Measurements from ENCODE around the gene G2E3.
"Not testable (repeated sequence)": the region's sequence is repeated elsewhere in the genome, so short reads cannot be mapped to it uniquely, and the experiment has no call there.

- TF ChIP-seq, protein P1, sequence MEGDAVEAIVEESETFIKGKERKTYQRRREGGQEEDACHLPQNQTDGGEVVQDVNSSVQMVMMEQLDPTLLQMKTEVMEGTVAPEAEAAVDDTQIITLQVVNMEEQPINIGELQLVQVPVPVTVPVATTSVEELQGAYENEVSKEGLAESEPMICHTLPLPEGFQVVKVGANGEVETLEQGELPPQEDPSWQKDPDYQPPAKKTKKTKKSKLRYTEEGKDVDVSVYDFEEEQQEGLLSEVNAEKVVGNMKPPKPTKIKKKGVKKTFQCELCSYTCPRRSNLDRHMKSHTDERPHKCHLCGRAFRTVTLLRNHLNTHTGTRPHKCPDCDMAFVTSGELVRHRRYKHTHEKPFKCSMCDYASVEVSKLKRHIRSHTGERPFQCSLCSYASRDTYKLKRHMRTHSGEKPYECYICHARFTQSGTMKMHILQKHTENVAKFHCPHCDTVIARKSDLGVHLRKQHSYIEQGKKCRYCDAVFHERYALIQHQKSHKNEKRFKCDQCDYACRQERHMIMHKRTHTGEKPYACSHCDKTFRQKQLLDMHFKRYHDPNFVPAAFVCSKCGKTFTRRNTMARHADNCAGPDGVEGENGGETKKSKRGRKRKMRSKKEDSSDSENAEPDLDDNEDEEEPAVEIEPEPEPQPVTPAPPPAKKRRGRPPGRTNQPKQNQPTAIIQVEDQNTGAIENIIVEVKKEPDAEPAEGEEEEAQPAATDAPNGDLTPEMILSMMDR (conservative IDR thresholded peaks at IDR 0.05; ENCODE audit: low read depth in 2 of 2) = not testable (repeated sequence)
- not testable (repeated sequence) for TF ChIP-seq CREB1 (CRISPR knock-in tag; IDR thresholded peaks at IDR 0.05; ENCODE audit: low read depth); EZH2 (IDR thresholded peaks at IDR 0.05; ENCODE audit: low read depth, unreplicated experiment); POLR2AphosphoS5 (IDR thresholded peaks at IDR 0.05; ENCODE audit: low read depth); EZH2phosphoT487 (IDR thresholded peaks at IDR 0.05; ENCODE audit: unreplicated experiment); NANOG (IDR thresholded peaks at IDR 0.05; ENCODE audit: borderline replicate concordance); ZNF331 (CRISPR knock-in tag; IDR thresholded peaks at IDR 0.05; ENCODE audit: low read depth); JUNB (IDR thresholded peaks at IDR 0.05; ENCODE audit: unreplicated experiment); STAT1 (IDR thresholded peaks at IDR 0.05; ENCODE audit: unreplicated experiment); ZNF114 (CRISPR knock-in tag; IDR thresholded peaks at IDR 0.05)
- TF ChIP-seq, protein P2, sequence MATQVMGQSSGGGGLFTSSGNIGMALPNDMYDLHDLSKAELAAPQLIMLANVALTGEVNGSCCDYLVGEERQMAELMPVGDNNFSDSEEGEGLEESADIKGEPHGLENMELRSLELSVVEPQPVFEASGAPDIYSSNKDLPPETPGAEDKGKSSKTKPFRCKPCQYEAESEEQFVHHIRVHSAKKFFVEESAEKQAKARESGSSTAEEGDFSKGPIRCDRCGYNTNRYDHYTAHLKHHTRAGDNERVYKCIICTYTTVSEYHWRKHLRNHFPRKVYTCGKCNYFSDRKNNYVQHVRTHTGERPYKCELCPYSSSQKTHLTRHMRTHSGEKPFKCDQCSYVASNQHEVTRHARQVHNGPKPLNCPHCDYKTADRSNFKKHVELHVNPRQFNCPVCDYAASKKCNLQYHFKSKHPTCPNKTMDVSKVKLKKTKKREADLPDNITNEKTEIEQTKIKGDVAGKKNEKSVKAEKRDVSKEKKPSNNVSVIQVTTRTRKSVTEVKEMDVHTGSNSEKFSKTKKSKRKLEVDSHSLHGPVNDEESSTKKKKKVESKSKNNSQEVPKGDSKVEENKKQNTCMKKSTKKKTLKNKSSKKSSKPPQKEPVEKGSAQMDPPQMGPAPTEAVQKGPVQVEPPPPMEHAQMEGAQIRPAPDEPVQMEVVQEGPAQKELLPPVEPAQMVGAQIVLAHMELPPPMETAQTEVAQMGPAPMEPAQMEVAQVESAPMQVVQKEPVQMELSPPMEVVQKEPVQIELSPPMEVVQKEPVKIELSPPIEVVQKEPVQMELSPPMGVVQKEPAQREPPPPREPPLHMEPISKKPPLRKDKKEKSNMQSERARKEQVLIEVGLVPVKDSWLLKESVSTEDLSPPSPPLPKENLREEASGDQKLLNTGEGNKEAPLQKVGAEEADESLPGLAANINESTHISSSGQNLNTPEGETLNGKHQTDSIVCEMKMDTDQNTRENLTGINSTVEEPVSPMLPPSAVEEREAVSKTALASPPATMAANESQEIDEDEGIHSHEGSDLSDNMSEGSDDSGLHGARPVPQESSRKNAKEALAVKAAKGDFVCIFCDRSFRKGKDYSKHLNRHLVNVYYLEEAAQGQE (IDR thresholded peaks at IDR 0.05; ENCODE audit: unreplicated experiment) = not testable (repeated sequence)
- TF ChIP-seq, protein P3, sequence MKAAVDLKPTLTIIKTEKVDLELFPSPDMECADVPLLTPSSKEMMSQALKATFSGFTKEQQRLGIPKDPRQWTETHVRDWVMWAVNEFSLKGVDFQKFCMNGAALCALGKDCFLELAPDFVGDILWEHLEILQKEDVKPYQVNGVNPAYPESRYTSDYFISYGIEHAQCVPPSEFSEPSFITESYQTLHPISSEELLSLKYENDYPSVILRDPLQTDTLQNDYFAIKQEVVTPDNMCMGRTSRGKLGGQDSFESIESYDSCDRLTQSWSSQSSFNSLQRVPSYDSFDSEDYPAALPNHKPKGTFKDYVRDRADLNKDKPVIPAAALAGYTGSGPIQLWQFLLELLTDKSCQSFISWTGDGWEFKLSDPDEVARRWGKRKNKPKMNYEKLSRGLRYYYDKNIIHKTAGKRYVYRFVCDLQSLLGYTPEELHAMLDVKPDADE (IDR thresholded peaks at IDR 0.05) = not testable (repeated sequence)
- TF ChIP-seq, protein P4, sequence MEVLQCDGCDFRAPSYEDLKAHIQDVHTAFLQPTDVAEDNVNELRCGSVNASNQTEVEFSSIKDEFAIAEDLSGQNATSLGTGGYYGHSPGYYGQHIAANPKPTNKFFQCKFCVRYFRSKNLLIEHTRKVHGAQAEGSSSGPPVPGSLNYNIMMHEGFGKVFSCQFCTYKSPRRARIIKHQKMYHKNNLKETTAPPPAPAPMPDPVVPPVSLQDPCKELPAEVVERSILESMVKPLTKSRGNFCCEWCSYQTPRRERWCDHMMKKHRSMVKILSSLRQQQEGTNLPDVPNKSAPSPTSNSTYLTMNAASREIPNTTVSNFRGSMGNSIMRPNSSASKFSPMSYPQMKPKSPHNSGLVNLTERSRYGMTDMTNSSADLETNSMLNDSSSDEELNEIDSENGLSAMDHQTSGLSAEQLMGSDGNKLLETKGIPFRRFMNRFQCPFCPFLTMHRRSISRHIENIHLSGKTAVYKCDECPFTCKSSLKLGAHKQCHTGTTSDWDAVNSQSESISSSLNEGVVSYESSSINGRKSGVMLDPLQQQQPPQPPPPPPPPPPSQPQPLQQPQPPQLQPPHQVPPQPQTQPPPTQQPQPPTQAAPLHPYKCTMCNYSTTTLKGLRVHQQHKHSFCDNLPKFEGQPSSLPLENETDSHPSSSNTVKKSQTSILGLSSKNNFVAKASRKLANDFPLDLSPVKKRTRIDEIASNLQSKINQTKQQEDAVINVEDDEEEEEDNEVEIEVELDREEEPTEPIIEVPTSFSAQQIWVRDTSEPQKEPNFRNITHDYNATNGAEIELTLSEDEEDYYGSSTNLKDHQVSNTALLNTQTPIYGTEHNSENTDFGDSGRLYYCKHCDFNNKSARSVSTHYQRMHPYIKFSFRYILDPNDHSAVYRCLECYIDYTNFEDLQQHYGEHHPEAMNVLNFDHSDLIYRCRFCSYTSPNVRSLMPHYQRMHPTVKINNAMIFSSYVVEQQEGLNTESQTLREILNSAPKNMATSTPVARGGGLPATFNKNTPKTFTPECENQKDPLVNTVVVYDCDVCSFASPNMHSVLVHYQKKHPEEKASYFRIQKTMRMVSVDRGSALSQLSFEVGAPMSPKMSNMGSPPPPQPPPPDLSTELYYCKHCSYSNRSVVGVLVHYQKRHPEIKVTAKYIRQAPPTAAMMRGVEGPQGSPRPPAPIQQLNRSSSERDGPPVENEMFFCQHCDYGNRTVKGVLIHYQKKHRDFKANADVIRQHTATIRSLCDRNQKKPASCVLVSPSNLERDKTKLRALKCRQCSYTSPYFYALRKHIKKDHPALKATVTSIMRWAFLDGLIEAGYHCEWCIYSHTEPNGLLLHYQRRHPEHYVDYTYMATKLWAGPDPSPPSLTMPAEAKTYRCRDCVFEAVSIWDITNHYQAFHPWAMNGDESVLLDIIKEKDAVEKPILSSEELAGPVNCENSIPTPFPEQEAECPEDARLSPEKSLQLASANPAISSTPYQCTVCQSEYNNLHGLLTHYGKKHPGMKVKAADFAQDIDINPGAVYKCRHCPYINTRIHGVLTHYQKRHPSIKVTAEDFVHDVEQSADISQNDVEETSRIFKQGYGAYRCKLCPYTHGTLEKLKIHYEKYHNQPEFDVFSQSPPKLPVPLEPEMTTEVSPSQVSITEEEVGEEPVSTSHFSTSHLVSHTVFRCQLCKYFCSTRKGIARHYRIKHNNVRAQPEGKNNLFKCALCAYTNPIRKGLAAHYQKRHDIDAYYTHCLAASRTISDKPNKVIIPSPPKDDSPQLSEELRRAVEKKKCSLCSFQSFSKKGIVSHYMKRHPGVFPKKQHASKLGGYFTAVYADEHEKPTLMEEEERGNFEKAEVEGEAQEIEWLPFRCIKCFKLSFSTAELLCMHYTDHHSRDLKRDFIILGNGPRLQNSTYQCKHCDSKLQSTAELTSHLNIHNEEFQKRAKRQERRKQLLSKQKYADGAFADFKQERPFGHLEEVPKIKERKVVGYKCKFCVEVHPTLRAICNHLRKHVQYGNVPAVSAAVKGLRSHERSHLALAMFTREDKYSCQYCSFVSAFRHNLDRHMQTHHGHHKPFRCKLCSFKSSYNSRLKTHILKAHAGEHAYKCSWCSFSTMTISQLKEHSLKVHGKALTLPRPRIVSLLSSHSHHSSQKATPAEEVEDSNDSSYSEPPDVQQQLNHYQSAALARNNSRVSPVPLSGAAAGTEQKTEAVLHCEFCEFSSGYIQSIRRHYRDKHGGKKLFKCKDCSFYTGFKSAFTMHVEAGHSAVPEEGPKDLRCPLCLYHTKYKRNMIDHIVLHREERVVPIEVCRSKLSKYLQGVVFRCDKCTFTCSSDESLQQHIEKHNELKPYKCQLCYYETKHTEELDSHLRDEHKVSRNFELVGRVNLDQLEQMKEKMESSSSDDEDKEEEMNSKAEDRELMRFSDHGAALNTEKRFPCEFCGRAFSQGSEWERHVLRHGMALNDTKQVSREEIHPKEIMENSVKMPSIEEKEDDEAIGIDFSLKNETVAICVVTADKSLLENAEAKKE (CRISPR knock-in tag; IDR thresholded peaks at IDR 0.05) = not testable (repeated sequence)
Measured at GRCh38 chr14:30629432-30629831, 70.5 kb downstream of the G2E3 start.
